Breast epithelium (tissue), 3 donors: ENCODE data around the gene CALR3.

Experiments
- POLR2A ChIP-seq: fragments of 450-650 bp; IDR thresholded peaks from one replicate; pipeline ENCODE4 v1.6.1; 2016; ENCODE audit warnings: antibody characterized with exemption, mild to moderate bottlenecking, moderate library complexity
- POLR2AphosphoS5 ChIP-seq, 3 donors: sonication (generic); formaldehyde crosslinking; IDR thresholded peaks; one replicate each; pipeline ENCODE4 v1.6.1; 2017; ENCODE audit warnings: antibody characterized with exemption in 3 of 3
- TF ChIP-seq, protein P1 (sequence below), 3 donors: fragments of 450-650 bp; IDR thresholded peaks; one replicate each; pipeline ENCODE4 v1.5.1; 2016 to 2017; ENCODE audit warnings: antibody characterized with exemption in 3 of 3, mild to moderate bottlenecking in 3 of 3, moderate library complexity in 3 of 3

- TF ChIP-seq POLR2A (no peak), POLR2AphosphoS5 (IDR thresholded peaks at IDR 0.05) (no peak)
- TF ChIP-seq, protein P1, sequence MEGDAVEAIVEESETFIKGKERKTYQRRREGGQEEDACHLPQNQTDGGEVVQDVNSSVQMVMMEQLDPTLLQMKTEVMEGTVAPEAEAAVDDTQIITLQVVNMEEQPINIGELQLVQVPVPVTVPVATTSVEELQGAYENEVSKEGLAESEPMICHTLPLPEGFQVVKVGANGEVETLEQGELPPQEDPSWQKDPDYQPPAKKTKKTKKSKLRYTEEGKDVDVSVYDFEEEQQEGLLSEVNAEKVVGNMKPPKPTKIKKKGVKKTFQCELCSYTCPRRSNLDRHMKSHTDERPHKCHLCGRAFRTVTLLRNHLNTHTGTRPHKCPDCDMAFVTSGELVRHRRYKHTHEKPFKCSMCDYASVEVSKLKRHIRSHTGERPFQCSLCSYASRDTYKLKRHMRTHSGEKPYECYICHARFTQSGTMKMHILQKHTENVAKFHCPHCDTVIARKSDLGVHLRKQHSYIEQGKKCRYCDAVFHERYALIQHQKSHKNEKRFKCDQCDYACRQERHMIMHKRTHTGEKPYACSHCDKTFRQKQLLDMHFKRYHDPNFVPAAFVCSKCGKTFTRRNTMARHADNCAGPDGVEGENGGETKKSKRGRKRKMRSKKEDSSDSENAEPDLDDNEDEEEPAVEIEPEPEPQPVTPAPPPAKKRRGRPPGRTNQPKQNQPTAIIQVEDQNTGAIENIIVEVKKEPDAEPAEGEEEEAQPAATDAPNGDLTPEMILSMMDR (IDR thresholded peaks at IDR 0.05), result no peak
Measured at GRCh38 chr19:16463341-16463990, 32.5 kb downstream of the CALR3 start.
